ENCODE measurements around the gene ARMC6. TPM values are rescaled to one million over a fixed set of nuclear protein-coding genes. Genes with fewer than 3 reads are reported as not detected.
A peak's percentile ranks its signal among the peaks of the same experiment; 100 is the strongest.

Gene ARMC6
- total and polyA plus RNA-seq, 2 of the 13 experiments (the other 11 are each of a cell fraction or from before 2014, with no cell fraction given) = 16.2 to 36.8 TPM

GRCh38 chr19:18990128-18990708, 43.2 kb upstream of the ARMC6 start:
- H3K36me3 ChIP-seq (replicated peaks in 1 of 2; ENCODE audit: control insufficient read depth in 1 of 2, insufficient read depth in 2 of 2, low read length in 2 of 2) = peaks cover 11 to 27% of the 10 kb centered on the region in 2 experiments
- H3K4me3 ChIP-seq (replicated peaks in 1 of 3; ENCODE audit: insufficient read depth in 1 of 3, low read depth in 2 of 3, low read length in 3 of 3) = no peak overlapping the region
- H3K79me2 ChIP-seq (ENCODE audit: insufficient read depth, low read length) = no peaks in the 10 kb centered on the region
- in situ Hi-C loops (cut with HindIII; ENCODE audit: extremely low pct_ligation_motif_present, low pct_unique_long_range_greater_than_20kb) = no loop called here
- H4K20me1 ChIP-seq (ENCODE audit: insufficient read depth, low read length) = no peaks in the 10 kb centered on the region
- FAIRE-seq = no peak
- ATAC-seq = peak; percentile 10; the same call in 1 of the 3 replicates
- no TSS peak for BruUV-seq (replicated peaks)
- no peak overlapping the region for H3K4me2 ChIP-seq (ENCODE audit: low read depth, low read length)
- H3K9me3 ChIP-seq (ENCODE audit: low read length) = no peaks in the 10 kb centered on the region
- H3K27me3 ChIP-seq (ENCODE audit: control insufficient read depth in 1 of 2, insufficient read depth in 2 of 2, low read length in 2 of 2) = peaks cover 0 to 7% of the 10 kb centered on the region in 2 experiments; a peak in 3 of 5 replicates
- DNase-seq (ENCODE audit: low spot score) = no peak
- ChIA-PET CTCF (ENCODE audit: low intra/inter-chr PET ratio, low total read pairs) (no interaction called here), POLR2A (no interaction called here)
- peak; percentile 49; the same call in 1 of the 2 replicates for TF ChIP-seq POLR2G (IDR thresholded peaks at IDR 0.05; ENCODE audit: low read depth, low read length)
- TF ChIP-seq, protein P1, sequence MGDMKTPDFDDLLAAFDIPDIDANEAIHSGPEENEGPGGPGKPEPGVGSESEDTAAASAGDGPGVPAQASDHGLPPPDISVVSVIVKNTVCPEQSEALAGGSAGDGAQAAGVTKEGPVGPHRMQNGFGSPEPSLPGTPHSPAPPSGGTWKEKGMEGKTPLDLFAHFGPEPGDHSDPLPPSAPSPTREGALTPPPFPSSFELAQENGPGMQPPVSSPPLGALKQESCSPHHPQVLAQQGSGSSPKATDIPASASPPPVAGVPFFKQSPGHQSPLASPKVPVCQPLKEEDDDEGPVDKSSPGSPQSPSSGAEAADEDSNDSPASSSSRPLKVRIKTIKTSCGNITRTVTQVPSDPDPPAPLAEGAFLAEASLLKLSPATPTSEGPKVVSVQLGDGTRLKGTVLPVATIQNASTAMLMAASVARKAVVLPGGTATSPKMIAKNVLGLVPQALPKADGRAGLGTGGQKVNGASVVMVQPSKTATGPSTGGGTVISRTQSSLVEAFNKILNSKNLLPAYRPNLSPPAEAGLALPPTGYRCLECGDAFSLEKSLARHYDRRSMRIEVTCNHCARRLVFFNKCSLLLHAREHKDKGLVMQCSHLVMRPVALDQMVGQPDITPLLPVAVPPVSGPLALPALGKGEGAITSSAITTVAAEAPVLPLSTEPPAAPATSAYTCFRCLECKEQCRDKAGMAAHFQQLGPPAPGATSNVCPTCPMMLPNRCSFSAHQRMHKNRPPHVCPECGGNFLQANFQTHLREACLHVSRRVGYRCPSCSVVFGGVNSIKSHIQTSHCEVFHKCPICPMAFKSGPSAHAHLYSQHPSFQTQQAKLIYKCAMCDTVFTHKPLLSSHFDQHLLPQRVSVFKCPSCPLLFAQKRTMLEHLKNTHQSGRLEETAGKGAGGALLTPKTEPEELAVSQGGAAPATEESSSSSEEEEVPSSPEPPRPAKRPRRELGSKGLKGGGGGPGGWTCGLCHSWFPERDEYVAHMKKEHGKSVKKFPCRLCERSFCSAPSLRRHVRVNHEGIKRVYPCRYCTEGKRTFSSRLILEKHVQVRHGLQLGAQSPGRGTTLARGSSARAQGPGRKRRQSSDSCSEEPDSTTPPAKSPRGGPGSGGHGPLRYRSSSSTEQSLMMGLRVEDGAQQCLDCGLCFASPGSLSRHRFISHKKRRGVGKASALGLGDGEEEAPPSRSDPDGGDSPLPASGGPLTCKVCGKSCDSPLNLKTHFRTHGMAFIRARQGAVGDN (CRISPR knock-in tag; IDR thresholded peaks at IDR 0.05) = 0 out of 2 replicates have a peak, but pooled peaks have one; percentile 6
- 0 out of 4 replicates have a peak, but pooled peaks of 1 of the 2 experiments have one; percentile 28 for TF ChIP-seq POLR2A (IDR thresholded peaks at IDR 0.05; ENCODE audit: insufficient read depth in 1 of 2, low read depth in 2 of 2, low read length in 2 of 2)
- TF ChIP-seq HNRNPL (IDR thresholded peaks at IDR 0.05; ENCODE audit: low read depth, low read length) = 0 out of 2 replicates have a peak, but pooled peaks have one; percentile 23
- TF ChIP-seq AGO2 (optimal IDR thresholded peaks at IDR 0.05; ENCODE audit: low read depth, low read length) = peak; percentile 95
- TF ChIP-seq KDM2A (CRISPR knock-in tag; IDR thresholded peaks at IDR 0.05; ENCODE audit: borderline replicate concordance, low read depth) = no peak; the same call in 1 of the 2 replicates
- no peak for TF ChIP-seq ZFP41 (CRISPR knock-in tag; IDR thresholded peaks at IDR 0.05; ENCODE audit: borderline replicate concordance)
- 0 out of 2 replicates have a peak, but pooled peaks have one; percentile 15 for TF ChIP-seq POLR2AphosphoS5 (IDR thresholded peaks at IDR 0.05; ENCODE audit: low read depth, low read length)
- peaks cover 10% of the 10 kb centered on the region for H3K4me1 ChIP-seq (ENCODE audit: insufficient read depth, low read length)
- no peak overlapping the region for H2AFZ ChIP-seq (ENCODE audit: low read length)
- H3K27ac ChIP-seq (ENCODE audit: extremely low read length, insufficient read depth, low read length) = no peak overlapping the region
- WGBS (ENCODE audit: low lambda C conversion rate) = 95% methylated on average over 3 of the region's 5 CpGs
- H3K9ac ChIP-seq (ENCODE audit: insufficient read depth, low read depth, low read length) = no peak overlapping the region
- intact Hi-C loops (cut with micrococcal nuclease; ENCODE audit: unreplicated experiment) = no loop called here

All from HepG2 (cell line).